HG03066 (cell line): Measurements from ENCODE around the gene LARP6.
A peak's percentile ranks its signal among the peaks of the same experiment; 100 is the strongest.
"Not testable (repeated sequence)": the region's sequence is repeated elsewhere in the genome, so short reads cannot be mapped to it uniquely, and the experiment has no call there.

Source experiments
- ATAC-seq: cut with Tn5 transposase; IDR thresholded peaks from one replicate; pipeline ENCODE4 v1.9.1; 2021; ENCODE audit warnings: low read depth; ENCODE audit not compliant: unreplicated experiment

LARP6 gene

DNA sequence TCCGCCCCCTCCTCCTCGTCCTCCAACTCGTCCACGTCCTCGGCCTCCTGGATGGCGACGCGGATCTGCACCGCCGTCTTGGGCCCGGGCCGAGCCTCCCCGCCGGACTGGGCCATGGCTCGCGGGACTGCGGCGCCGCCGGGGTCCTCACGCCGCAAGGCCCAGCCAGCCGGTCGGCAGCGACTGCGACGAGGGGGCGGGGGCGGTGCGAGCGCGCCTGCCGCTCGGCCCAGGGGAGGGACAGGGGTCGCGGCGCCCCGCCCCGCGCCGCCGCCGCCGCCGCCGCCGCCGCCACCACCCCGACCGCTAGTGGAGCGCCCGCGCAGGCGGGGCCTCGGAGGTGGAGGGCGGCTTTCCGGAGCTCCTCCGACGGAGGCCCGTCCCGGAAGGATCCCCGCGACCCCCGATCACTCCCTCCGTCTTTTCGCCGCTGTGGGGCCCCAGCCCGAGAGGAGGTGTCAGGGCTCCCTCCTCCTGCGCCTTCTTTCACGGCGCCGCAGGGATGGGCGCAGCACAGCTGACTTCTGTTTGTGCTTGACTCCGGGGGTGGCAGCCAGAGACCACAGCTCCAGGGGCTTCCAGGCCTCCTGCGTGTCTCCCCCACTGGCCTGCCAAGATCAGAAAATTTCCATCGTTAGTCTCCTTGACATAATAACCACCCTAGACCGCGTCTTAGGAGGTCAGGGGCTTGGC lies at the start of gene LARP6:
Gene LARP6, minus strand, starts transcription at position 185 of the 693 bp plus-strand sequence. Its CDS starts 69 bp downstream, at position 116.
- no peak for ATAC-seq

- no peak for ATAC-seq
Measured at GRCh38 chr15:70902107-70902506, 48.1 kb upstream of the LARP6 start.

DNA sequence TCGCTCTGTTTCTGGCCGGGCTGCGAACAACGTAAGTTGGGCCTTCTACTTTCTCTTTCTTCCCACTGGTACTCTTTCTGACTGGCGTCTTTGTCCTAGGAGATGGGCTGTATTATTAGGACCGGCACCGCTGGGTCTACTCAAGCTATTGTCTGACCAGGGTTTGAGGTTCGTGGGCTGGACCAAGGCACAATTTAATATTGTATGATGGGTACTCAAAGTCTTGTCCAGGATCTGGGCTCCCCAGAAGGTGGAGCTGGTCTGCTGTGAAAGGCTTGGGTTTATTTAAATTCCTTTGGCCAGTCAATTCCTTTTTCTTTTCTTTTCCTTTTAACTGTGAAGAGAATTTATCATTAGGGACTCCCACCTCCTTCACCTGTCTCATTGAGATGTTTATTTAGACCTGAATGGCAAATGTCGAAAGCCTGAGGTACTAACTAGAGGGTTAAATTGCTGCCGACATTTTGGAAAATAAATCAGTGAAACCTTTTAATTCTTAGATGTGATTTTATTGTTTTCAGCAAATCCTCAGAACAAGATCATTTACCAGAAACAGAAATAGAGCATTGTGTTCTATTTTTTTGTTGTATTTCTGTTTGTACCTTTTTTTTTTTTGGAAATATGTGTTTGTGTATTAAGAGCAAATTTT lies 39.1 kb upstream of the LARP6 start:
- ATAC-seq: peak; percentile 28

GRCh38 chr15:70892002-70892911 lies 38.3 kb upstream of the LARP6 start, which contains the start of the genes LRRC49 and THAP10:
Gene LRRC49, plus strand, starts transcription at chr15:70892826. Its CDS starts 69 bp downstream, at chr15:70892895.
Gene THAP10, minus strand, starts transcription at chr15:70892433. Its CDS starts 161 bp downstream, at chr15:70892272.
- ATAC-seq: peak; percentile 80

- no peak for ATAC-seq
Measured at GRCh38 chr15:70882361-70882760, 28.4 kb upstream of the LARP6 start.

DNA sequence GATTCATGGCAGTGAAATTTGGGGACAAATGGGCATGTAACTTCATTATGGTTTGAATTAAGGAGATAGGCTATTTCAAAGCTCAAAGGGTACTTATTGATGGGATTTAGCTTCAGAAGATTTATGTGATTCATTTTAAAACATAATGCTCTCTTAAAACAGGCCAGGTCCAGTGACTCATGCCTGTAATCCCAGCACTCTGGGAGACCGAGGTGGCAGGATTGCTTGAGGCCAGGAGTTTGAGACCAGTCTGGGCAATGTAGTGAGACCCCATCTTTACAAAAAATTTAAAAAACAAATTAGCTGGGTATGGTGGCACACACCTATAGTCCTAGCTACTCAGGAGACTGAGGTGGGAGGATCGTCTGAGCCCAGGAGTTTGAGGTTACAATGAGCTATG lies 26.8 kb upstream of the LARP6 start:
- ATAC-seq: no peak

DNA sequence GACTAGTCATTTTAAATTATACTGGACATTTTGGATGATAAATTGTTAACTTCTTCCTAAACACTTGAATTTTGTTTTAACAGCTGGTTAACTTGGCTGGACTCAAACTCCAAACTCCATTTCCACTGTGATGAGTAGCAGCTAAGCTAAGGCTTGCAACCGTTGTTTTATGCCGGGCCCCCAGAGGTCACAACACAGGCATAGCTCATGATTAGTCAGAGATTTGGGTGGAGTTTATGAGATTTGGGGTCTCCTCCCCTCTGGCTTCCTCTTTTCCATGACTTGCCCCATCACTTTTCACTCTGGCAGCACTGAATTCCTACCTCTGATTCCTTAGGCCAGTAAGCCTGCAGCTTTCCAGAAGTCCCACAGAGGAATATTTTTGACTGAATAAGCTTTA lies 25.4 kb upstream of the LARP6 start:
- ATAC-seq: no peak

- no peak for ATAC-seq
Measured at GRCh38 chr15:70876683-70877082, 22.7 kb upstream of the LARP6 start.

- ATAC-seq: no peak
Measured at GRCh38 chr15:70876011-70876410, 22.1 kb upstream of the LARP6 start.

DNA sequence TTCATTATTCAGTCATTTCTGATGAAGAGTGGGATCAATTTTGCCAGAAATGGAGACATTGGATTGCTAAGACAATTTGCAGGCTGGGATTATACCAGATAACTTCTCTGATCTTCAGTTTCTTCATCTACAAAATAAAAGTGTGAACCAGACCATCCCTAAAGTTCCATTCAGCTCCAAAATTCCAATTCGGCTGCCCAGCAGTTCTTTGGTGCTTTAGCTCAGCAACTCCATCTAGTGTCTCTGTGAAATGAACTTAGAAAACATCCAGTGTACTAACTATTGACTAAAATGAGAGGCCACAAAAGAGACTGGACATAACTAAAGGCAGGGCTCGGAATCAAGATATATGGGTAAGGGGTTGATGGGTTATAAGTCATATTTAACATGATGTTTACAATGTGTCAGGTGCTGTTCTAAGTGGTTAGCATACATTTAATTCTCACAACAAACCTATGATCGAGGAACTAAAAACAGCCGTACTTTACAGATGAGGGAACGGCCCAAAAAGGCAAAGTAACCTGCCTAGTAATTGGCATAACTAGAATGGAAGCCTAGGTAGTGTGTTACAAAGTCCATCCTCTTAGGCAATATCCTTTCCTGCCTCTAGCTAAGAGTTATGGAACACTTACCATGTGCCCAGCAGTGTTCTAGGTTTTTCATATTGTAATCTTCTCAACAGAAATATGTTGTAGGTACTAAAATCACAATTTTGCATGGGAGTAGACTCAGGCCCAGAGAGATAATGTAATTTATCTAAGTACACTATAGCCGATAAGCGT lies 21.2 kb upstream of the LARP6 start:
- ATAC-seq: no peak

DNA sequence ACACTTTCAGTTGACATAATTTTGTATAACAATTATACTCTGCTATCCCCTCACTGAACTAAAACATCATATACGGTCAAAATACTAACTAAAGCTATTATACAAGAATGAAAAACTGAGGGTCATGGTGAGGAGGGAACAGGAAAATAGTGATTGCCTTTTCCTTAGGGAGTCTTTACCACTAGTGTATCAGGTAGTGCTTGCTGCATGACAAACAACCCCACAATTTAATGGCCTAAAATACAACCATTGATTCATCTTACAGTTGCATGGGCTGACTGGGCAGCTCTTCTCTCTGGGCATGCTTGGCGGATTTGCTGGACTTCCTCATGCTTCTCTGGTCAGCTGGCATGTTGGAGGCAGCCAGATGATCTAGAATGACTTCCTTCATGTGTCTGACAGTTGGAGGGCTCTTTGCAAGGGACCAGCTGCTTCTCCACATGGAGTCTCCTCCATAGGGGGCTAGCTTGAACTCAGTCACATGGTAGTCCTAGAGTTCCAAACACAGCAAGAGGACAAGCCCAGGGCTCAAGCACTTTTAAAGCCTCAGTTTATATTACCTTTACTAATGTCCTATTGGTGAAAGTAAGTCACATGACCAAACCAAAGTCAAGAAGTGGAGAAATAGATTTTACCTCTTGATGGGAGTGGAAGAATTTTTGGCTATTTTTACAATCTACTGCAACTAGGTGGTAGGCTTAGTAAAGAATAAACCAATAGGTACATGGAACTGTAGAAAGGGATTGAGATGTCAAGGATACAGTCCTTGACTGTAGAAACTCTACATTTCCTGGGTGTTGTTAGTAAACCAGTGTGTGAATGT lies 19.5 kb upstream of the LARP6 start:
- no peak for ATAC-seq

- not testable (repeated sequence) for ATAC-seq
Measured at GRCh38 chr15:70871490-70871889, 17.5 kb upstream of the LARP6 start.

- ATAC-seq: no peak
Measured at GRCh38 chr15:70870051-70870450, 16.1 kb upstream of the LARP6 start.

- ATAC-seq: no peak
Measured at GRCh38 chr15:70869346-70869745, 15.4 kb upstream of the LARP6 start.

GRCh38 chr15:70867911-70868467 lies 14.0 kb upstream of the LARP6 start:
- no peak for ATAC-seq

DNA sequence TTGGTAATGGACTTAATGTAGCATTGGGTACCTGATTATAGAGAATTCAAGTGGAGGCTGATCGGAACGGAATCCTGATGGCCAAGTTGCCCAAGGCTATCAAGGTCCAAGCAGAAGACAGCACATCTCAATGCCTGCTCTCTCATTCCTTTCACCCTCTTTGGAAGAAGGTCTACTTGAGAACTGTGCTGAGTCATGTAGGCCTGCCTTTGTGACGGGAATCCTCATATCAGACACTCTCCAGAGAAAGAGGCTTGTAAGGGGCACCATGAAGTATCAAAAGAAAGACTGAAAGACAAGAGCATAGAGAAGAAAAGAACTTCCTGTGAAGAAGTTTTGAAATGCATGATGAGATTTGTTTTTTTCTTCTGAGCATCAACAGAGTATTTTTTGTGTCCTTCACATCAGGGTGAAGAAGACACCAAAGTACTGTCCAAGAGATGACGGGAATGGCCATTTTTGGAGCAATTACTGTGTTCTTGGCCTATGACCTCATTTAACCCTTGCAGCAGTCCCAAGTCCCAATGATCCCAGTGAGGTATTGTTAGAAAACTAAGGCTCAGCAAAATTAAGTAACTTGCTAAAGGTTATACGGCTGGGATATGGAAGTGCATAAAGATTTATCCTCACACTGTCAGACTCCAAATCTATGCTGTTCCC lies 13.2 kb upstream of the LARP6 start:
- ATAC-seq: no peak

DNA sequence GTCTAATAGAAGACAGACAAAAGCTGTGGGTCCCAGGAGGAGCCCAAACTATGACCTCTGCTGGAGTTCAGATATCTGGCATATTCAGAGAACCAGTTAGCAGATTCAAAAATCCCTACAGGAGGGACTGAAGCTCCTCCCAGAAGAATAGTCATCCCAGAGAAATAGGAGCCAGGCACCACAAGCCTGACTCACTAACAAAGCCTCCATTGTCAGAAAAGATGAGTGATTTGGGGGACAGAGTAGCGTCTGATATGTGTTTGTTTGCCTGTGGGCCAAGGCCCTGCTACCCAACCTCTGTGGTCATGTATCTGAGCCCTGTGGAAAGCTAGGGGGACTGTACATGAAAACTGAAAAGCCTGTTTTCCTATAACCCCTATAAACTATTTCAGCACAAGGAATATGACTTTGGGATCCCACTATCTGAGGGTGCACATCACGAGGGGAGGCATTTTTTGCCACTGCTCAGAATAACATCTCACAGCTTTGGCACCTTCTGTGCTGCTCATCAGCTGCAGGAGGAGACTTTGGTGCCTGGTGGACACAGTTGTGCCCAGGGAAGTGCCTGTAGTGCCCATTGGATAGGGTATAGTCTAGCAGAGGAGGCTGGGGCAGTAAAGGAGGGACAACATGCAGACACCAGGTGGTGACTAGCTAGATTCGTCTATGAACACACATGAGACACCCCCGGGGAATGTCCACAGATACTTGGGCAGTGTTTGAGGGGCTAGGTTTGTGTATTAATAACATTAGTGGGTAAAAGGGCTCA lies 9.7 kb upstream of the LARP6 start:
- ATAC-seq: no peak

GRCh38 chr15:70859998-70860397 lies 6.0 kb upstream of the LARP6 start:
- no peak for ATAC-seq
